Measurements from ENCODE around the gene CENPP. TPM values are rescaled to one million over a fixed set of nuclear protein-coding genes. Genes with fewer than 3 reads are reported as not detected.

CENPP gene
- total RNA-seq, 1 donor: 2.2 TPM

- DNase-seq (ENCODE audit: low read depth): no peak
- no peak overlapping the region for H3K4me3 ChIP-seq (ENCODE audit: low read depth, low read length)
- TF ChIP-seq, protein P1, sequence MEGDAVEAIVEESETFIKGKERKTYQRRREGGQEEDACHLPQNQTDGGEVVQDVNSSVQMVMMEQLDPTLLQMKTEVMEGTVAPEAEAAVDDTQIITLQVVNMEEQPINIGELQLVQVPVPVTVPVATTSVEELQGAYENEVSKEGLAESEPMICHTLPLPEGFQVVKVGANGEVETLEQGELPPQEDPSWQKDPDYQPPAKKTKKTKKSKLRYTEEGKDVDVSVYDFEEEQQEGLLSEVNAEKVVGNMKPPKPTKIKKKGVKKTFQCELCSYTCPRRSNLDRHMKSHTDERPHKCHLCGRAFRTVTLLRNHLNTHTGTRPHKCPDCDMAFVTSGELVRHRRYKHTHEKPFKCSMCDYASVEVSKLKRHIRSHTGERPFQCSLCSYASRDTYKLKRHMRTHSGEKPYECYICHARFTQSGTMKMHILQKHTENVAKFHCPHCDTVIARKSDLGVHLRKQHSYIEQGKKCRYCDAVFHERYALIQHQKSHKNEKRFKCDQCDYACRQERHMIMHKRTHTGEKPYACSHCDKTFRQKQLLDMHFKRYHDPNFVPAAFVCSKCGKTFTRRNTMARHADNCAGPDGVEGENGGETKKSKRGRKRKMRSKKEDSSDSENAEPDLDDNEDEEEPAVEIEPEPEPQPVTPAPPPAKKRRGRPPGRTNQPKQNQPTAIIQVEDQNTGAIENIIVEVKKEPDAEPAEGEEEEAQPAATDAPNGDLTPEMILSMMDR (IDR thresholded peaks at IDR 0.05; ENCODE audit: insufficient read depth, low read depth, low read length): no peak
These were observed 324.5 kb downstream of the CENPP start for GRCh38 chr9:92650296-92650695.

GRCh38 chr9:92650839-92651621, 325.3 kb downstream of the CENPP start:
- TF ChIP-seq, protein P1 (IDR thresholded peaks at IDR 0.05; ENCODE audit: insufficient read depth, low read depth, low read length): no peak
- no peak overlapping the region for H3K4me3 ChIP-seq (ENCODE audit: low read depth, low read length)
- DNase-seq (ENCODE audit: low read depth): peak; percentile 96

GRCh38 chr9:92652461-92652860, 326.7 kb downstream of the CENPP start:
- no peak for DNase-seq (ENCODE audit: low read depth)
- TF ChIP-seq, protein P1 (IDR thresholded peaks at IDR 0.05; ENCODE audit: insufficient read depth, low read depth, low read length): no peak
- H3K4me3 ChIP-seq (ENCODE audit: low read depth, low read length): no peak overlapping the region

DNA sequence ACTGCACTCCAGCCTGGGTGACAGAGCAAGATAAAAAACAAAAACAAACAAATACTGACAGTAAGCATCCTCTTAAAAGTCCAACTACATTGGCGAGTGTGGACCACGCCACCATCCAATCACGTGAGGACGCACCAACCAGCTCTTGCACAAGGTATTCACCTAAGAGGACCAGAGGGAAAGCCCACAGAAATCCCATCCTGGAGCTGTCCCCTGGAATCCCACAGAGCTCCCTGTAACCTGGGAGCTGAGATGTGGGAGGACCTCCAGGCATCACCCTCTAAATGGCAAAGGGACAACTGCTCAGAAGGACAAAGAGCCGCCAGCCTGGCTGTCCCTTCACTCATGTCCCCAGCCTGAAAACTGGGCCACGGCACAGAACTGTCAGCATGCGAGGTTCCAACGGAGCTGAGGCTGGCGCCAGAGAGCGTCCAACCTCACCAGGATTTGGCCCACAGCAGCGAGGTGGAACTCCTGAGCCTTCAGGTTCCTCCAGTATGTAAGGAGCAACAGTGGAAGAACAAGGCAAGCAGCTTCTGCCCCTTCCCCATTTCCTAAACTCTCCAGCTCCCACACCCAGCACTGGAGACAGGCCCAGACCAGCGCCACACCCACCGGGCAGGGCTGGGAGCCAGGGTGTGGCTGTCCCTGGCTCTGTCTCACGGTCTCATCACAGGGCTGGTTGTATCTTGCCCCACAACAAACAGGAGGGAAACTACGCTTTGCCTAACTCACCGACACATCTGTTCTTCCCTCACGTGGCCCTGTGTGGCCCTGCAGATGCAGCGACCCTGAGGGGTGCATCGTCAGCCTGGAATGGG, 328.9 kb downstream of the CENPP start:
- H3K4me3 ChIP-seq (ENCODE audit: low read depth, low read length): no peak overlapping the region
- no peak for DNase-seq (ENCODE audit: low read depth)
- TF ChIP-seq, protein P1 (IDR thresholded peaks at IDR 0.05; ENCODE audit: insufficient read depth, low read depth, low read length): no peak

DNA sequence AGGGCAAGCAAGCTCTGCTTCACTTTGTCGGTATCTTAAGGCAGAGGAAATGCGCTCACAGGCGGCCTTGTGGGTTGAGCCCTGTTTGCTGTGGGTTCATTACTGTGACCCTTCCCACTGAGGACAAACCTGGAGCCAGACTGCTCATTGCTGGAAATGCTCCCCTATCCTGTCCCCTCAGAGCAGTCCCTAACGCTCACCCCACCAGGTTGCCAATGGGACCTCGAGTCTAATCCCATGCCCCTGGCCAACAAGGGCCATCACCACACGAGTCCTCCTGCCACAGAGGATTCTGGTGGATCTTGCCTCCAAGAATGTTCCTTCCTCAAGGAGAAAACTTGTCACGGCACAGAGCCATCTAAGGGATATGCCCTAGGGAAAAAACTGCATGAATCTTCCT, 329.6 kb downstream of the CENPP start:
- DNase-seq (ENCODE audit: low read depth): no peak
- TF ChIP-seq, protein P1 (IDR thresholded peaks at IDR 0.05; ENCODE audit: insufficient read depth, low read depth, low read length): no peak

GRCh38 chr9:92655896-92656536, 330.3 kb downstream of the CENPP start:
- DNase-seq (ENCODE audit: low read depth): no peak
- TF ChIP-seq, protein P1 (IDR thresholded peaks at IDR 0.05; ENCODE audit: insufficient read depth, low read depth, low read length): no peak
- no peak overlapping the region for H3K4me3 ChIP-seq (ENCODE audit: low read depth, low read length)

More for the DNA sequence above, 329.6 kb downstream of the CENPP start:
- no peak overlapping the region for H3K4me3 ChIP-seq (ENCODE audit: low read depth, low read length)

Measured in fibroblast of villous mesenchyme (primary cell).